D721Med (cell line): Measurements from ENCODE around the gene CPLANE1.
"Not testable (repeated sequence)": the region's sequence is repeated elsewhere in the genome, so short reads cannot be mapped to it uniquely, and the experiment has no call there.

ENCODE experiments used
- DNase-seq: peaks from one replicate; pipeline ENCODE4 v3.0.0; 2011; ENCODE audit warnings: low spot score; ENCODE audit not compliant: insufficient read length
- FAIRE-seq: peaks from 2 replicates; lab custom pipeline; 2011; peaks lifted over from hg19 to GRCh38; lab: Jason Lieb, UNC
- TF ChIP-seq, protein P1 (sequence below): IDR thresholded peaks from 2 replicates; pipeline ENCODE4 v1.5.1; 2012; ENCODE audit warnings: mild to moderate bottlenecking, control low read depth; ENCODE audit not compliant: insufficient read depth; ENCODE audit errors: missing control alignments

Gene CPLANE1

DNA sequence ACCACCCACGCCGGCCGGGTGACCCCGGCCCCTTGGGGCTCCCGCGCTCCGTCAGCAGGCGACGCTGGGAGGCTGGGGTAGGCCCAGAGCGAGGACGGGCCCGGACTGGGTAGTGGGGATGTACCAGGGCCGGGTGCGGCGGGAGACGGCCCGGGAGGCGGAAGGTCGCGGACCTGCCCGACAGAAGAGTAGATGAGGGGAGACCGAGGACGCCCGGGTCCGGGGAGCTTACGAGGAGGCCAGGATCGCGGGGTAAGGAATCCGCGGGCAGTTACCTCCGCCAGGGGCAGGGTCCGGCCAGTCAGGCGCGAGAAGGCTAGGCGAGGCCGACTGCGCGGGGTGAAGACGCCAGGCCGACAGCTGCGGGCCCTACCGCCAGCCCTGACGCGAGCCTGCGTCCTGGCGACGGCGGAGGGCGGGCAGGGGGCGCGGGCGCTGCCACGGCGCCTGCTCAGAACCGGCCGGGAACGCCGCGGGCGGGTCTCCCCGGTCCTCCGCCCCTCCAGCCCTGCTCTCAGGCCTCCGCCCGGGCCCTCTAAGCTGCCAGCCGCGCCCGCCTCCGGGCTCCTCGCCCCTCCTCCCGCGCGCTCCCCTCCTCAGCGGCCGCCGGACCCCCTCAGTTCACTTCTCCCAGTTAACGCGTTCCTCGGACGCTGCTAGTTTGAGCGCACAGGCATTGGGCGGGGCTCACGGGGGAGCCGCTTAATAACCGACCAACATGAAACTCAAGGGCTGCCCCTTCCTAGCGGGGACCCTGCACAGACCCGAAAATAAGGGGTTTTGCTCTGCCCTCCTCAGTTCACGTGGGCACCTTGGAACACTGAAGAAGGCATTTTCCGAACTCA is at the start of gene CPLANE1:
CPLANE1 (minus strand) TSS at position 407 of the 845 bp plus-strand sequence. CDS start 1,678 bp downstream, outside the sequence.
- FAIRE-seq (no peak), DNase-seq (peak; percentile 48)
- TF ChIP-seq, protein P1, sequence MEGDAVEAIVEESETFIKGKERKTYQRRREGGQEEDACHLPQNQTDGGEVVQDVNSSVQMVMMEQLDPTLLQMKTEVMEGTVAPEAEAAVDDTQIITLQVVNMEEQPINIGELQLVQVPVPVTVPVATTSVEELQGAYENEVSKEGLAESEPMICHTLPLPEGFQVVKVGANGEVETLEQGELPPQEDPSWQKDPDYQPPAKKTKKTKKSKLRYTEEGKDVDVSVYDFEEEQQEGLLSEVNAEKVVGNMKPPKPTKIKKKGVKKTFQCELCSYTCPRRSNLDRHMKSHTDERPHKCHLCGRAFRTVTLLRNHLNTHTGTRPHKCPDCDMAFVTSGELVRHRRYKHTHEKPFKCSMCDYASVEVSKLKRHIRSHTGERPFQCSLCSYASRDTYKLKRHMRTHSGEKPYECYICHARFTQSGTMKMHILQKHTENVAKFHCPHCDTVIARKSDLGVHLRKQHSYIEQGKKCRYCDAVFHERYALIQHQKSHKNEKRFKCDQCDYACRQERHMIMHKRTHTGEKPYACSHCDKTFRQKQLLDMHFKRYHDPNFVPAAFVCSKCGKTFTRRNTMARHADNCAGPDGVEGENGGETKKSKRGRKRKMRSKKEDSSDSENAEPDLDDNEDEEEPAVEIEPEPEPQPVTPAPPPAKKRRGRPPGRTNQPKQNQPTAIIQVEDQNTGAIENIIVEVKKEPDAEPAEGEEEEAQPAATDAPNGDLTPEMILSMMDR: no peak

DNA sequence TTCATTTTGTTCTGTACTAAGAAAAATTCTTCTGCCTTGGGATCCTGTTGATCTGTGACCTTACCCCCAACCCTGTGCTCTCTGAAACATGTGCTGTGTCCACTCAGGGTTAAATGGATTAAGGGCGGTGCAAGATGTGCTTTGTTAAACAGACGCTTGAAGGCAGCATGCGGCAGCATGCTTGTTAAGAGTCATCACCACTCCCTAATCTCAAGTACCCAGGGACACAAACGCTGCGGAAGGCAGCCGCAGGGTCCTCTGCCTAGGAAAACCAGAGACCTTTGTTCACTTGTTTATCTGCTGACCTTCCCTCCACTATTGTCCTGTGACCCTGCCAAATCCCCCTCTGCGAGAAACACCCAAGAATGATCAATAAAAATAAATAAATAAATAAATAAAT is 47.1 kb upstream of the CPLANE1 start:
- not testable (repeated sequence) for FAIRE-seq, DNase-seq

GRCh38 chr5:37283214-37283820 is 34.1 kb upstream of the CPLANE1 start:
- DNase-seq: no peak
- TF ChIP-seq, protein P1: no peak
- FAIRE-seq: no peak

DNA sequence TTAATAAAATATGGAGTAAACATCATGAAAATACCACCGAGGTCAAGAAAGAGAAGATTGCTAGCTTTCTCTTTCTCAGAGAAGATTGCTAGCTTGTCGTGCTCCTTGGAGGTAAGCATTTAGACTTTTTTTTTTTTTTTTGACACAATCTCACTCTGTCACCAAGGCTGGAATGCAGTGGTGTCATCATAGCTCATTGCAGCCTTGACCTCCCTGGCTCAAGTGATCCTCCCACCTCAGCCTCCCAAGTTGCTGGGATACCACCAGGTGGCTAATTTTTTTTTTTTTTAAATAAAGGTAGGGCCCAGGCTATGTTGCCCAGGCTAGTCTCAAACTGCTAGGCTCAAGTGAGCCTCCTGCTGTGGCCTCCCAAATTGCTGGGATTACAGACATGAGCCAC is 26.3 kb upstream of the CPLANE1 start:
- no peak for DNase-seq
- TF ChIP-seq, protein P1: no peak
- FAIRE-seq: no peak

DNA sequence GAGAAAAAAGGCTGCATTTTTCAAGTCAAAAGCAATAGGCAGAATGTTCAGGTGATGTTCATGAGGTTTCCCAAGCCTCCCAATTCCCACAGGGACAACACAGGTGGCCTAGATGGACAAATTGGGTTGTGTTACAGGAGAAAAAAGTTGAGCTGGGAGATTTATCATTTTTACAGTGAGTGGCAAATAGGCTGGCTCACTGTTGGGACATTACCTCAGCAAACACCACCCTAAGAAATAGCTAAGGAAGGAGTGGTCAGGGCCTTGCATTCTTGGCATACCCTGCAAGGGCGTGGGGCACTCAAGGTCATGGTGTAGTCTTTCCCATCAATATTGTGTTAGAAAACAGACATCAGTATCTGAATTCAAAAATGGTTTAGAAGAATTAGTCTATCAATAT is 23.3 kb upstream of the CPLANE1 start:
- FAIRE-seq (no peak), DNase-seq (no peak)
- TF ChIP-seq, protein P1: no peak

DNA sequence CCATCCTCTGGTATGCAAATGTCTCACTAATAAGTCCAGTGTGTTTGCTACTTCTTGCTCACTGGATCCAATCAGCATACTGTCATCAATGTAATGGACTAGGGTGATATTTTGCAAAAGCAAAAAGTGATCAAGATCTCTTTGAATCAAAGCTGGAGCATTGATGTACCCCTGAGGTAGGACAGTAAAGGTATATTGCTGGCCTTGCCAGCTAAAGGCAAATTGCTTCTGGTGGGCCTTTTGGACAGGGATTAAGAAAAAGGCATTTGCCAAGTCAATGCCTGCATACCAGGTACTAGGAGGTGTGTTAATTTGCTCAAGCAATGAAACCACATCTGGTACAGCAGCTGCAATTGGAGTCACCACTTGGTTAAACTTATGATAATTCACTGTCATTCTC is 18.9 kb upstream of the CPLANE1 start:
- not testable (repeated sequence) for FAIRE-seq, DNase-seq

- DNase-seq (no peak), FAIRE-seq (no peak)
- TF ChIP-seq, protein P1: no peak
Observed at GRCh38 chr5:37255774-37256358, 6.7 kb upstream of the CPLANE1 start.

GRCh38 chr5:37254581-37254980 is 5.4 kb upstream of the CPLANE1 start:
- FAIRE-seq (no peak), DNase-seq (no peak)
- TF ChIP-seq, protein P1: no peak
